ENCODE data around the gene ARFRP1.

The ARFRP1 gene

GRCh38 chr20:63690003-63690897, 17.5 kb downstream of the ARFRP1 start:
- H3K4me3 ChIP-seq (ENCODE audit: low read length), result no peak overlapping the region

GRCh38 chr20:63689046-63690002, 18.5 kb downstream of the ARFRP1 start:
- Histone ChIP-seq H3K4me1 (ENCODE audit: control insufficient read depth, insufficient read depth, low read length) (peaks cover 14% of the 10 kb centered on the region), H3K4me2 (ENCODE audit: low read length) (no peak overlapping the region), H3K9ac (ENCODE audit: low read depth, low read length) (no peak overlapping the region), H3K36me3 (ENCODE audit: insufficient read depth, low read length) (peaks cover 15% of the 10 kb centered on the region), H3K27me3 (ENCODE audit: control insufficient read depth, insufficient read depth, low read length) (no peaks in the 10 kb centered on the region), H3K4me3 (ENCODE audit: low read length) (no peak overlapping the region), H3K9me3 (replicated peaks; ENCODE audit: low read length) (no peaks in the 10 kb centered on the region)

More at GRCh38 chr20:63690003-63690897, 17.5 kb downstream of the ARFRP1 start:
- no peak overlapping the region for H3K4me2 ChIP-seq (ENCODE audit: low read length)
- peaks cover 18% of the 10 kb centered on the region for H3K36me3 ChIP-seq (ENCODE audit: insufficient read depth, low read length)
- no peaks in the 10 kb centered on the region for H3K27me3 ChIP-seq (ENCODE audit: control insufficient read depth, insufficient read depth, low read length)
- H3K4me1 ChIP-seq (ENCODE audit: control insufficient read depth, insufficient read depth, low read length), result peaks cover 14% of the 10 kb centered on the region
- H3K9ac ChIP-seq (ENCODE audit: low read depth, low read length), result no peak overlapping the region
- H3K9me3 ChIP-seq (replicated peaks; ENCODE audit: low read length), result no peaks in the 10 kb centered on the region

GRCh38 chr20:63688228-63689045, 19.3 kb downstream of the ARFRP1 start:
- H3K4me3 ChIP-seq (ENCODE audit: low read length), result no peak overlapping the region
- H3K4me2 ChIP-seq (ENCODE audit: low read length), result no peak overlapping the region
- H3K9ac ChIP-seq (ENCODE audit: low read depth, low read length), result no peak overlapping the region
- H3K36me3 ChIP-seq (ENCODE audit: insufficient read depth, low read length), result peaks cover 9% of the 10 kb centered on the region
- H3K9me3 ChIP-seq (replicated peaks; ENCODE audit: low read length), result no peaks in the 10 kb centered on the region
- no peaks in the 10 kb centered on the region for H3K27me3 ChIP-seq (ENCODE audit: control insufficient read depth, insufficient read depth, low read length)
- H3K4me1 ChIP-seq (ENCODE audit: control insufficient read depth, insufficient read depth, low read length), result peaks cover 17% of the 10 kb centered on the region

GRCh38 chr20:63687419-63688178, 20.2 kb downstream of the ARFRP1 start:
- Histone ChIP-seq H3K4me1 (ENCODE audit: control insufficient read depth, insufficient read depth, low read length) (peaks cover 25% of the 10 kb centered on the region), H3K4me2 (ENCODE audit: low read length) (no peak overlapping the region), H3K9me3 (replicated peaks; ENCODE audit: low read length) (no peaks in the 10 kb centered on the region), H3K27me3 (ENCODE audit: control insufficient read depth, insufficient read depth, low read length) (no peaks in the 10 kb centered on the region), H3K9ac (ENCODE audit: low read depth, low read length) (peak overlapping the region; percentile 34), H3K4me3 (ENCODE audit: low read length) (no peak overlapping the region), H3K36me3 (ENCODE audit: insufficient read depth, low read length) (peaks cover 12% of the 10 kb centered on the region)

- no peaks in the 10 kb centered on the region for H3K9me3 ChIP-seq (replicated peaks; ENCODE audit: low read length)
- peaks cover 8% of the 10 kb centered on the region for H3K36me3 ChIP-seq (ENCODE audit: insufficient read depth, low read length)
- no peak overlapping the region for H3K4me3 ChIP-seq (ENCODE audit: low read length)
- H3K9ac ChIP-seq (ENCODE audit: low read depth, low read length), result peak overlapping the region; percentile 34
- peak overlapping the region; percentile 46 for H3K4me2 ChIP-seq (ENCODE audit: low read length)
- peaks cover 33% of the 10 kb centered on the region for H3K4me1 ChIP-seq (ENCODE audit: control insufficient read depth, insufficient read depth, low read length)
- no peaks in the 10 kb centered on the region for H3K27me3 ChIP-seq (ENCODE audit: control insufficient read depth, insufficient read depth, low read length)
These were observed 21.1 kb downstream of the ARFRP1 start for GRCh38 chr20:63686492-63687321.

GRCh38 chr20:63686094-63686491, 21.7 kb downstream of the ARFRP1 start:
- Histone ChIP-seq H3K4me2 (ENCODE audit: low read length) (no peak overlapping the region), H3K27me3 (ENCODE audit: control insufficient read depth, insufficient read depth, low read length) (no peaks in the 10 kb centered on the region), H3K36me3 (ENCODE audit: insufficient read depth, low read length) (peaks cover 7% of the 10 kb centered on the region), H3K4me3 (ENCODE audit: low read length) (no peak overlapping the region), H3K9me3 (replicated peaks; ENCODE audit: low read length) (no peaks in the 10 kb centered on the region), H3K4me1 (ENCODE audit: control insufficient read depth, insufficient read depth, low read length) (peaks cover 38% of the 10 kb centered on the region), H3K9ac (ENCODE audit: low read depth, low read length) (no peak overlapping the region)

- Histone ChIP-seq H3K4me3 (ENCODE audit: low read length) (no peak overlapping the region), H3K9me3 (replicated peaks; ENCODE audit: low read length) (no peaks in the 10 kb centered on the region), H3K36me3 (ENCODE audit: insufficient read depth, low read length) (peaks cover 7% of the 10 kb centered on the region), H3K27me3 (ENCODE audit: control insufficient read depth, insufficient read depth, low read length) (no peaks in the 10 kb centered on the region), H3K4me1 (ENCODE audit: control insufficient read depth, insufficient read depth, low read length) (peaks cover 38% of the 10 kb centered on the region), H3K4me2 (ENCODE audit: low read length) (no peak overlapping the region), H3K9ac (ENCODE audit: low read depth, low read length) (no peak overlapping the region)
These were observed 22.3 kb downstream of the ARFRP1 start for GRCh38 chr20:63685269-63686026.

- Histone ChIP-seq H3K27me3 (ENCODE audit: control insufficient read depth, insufficient read depth, low read length) (no peaks in the 10 kb centered on the region), H3K4me2 (ENCODE audit: low read length) (peak overlapping the region; percentile 59), H3K9me3 (replicated peaks; ENCODE audit: low read length) (no peaks in the 10 kb centered on the region), H3K36me3 (ENCODE audit: insufficient read depth, low read length) (peaks cover 18% of the 10 kb centered on the region), H3K4me3 (ENCODE audit: low read length) (peak overlapping the region; percentile 22), H3K9ac (ENCODE audit: low read depth, low read length) (peak overlapping the region; percentile 24), H3K4me1 (ENCODE audit: control insufficient read depth, insufficient read depth, low read length) (peaks cover 38% of the 10 kb centered on the region)
These were observed 25.2 kb downstream of the ARFRP1 start for GRCh38 chr20:63682384-63683139.

- H3K9ac ChIP-seq (ENCODE audit: low read depth, low read length), result peak overlapping the region; percentile 24
- peaks cover 23% of the 10 kb centered on the region for H3K36me3 ChIP-seq (ENCODE audit: insufficient read depth, low read length)
- H3K4me3 ChIP-seq (ENCODE audit: low read length), result no peak overlapping the region
- H3K9me3 ChIP-seq (replicated peaks; ENCODE audit: low read length), result no peaks in the 10 kb centered on the region
- H3K4me2 ChIP-seq (ENCODE audit: low read length), result peak overlapping the region; percentile 59
- no peaks in the 10 kb centered on the region for H3K27me3 ChIP-seq (ENCODE audit: control insufficient read depth, insufficient read depth, low read length)
- peaks cover 31% of the 10 kb centered on the region for H3K4me1 ChIP-seq (ENCODE audit: control insufficient read depth, insufficient read depth, low read length)
These were observed 26.1 kb downstream of the ARFRP1 start for GRCh38 chr20:63681609-63682142.
